Small intestine (tissue), 4 donors: ENCODE data around the gene IFT122. TPM values are rescaled to one million over a fixed set of nuclear protein-coding genes. Genes with fewer than 3 reads are reported as not detected.

Experiments used
- polyA plus RNA-seq, 4 donors: library from polyadenylated mRNA; stranded (reverse) in 3 of 4; unstranded in 1 of 4; fragments of 200-250 nt in 3 of 4; fragments of 120-200 nt in 1 of 4; gene quantifications; one replicate each; pipeline versions ENCODE4 v1.2.1 to v1.2.3, GENCODE V29; 2013
- donor health status: healthy with polysubstance abuse.
- donor health status: Bipolar disorder and iron deficiency.
- donor health status: healthy.

IFT122 gene
- polyA plus RNA-seq, 4 donors = 5.1 to 31.9 (median 9.1) TPM

Other genes with a start within 250 kb of the IFT122 start
- 100 to 1,000 TPM; 112 to 145 (median 135) TPM for gene COPG1, start 190.6 kb upstream of the IFT122 start, polyA plus RNA-seq
- 10 to 100 TPM; 28.9 to 35.3 (median 34.5) TPM for gene HMCES, start 161.4 kb upstream of the IFT122 start, polyA plus RNA-seq
- under 1 TPM; 0.04 to 0.89 (median 0.47) TPM for gene EFCAB12, start 11.6 kb upstream of the IFT122 start, polyA plus RNA-seq
- 10 to 100 TPM; 17.0 to 32.7 (median 22.5) TPM for gene MBD4, start 276 bp upstream of the IFT122 start, polyA plus RNA-seq
- under 1 TPM in 1 of 4 donors, not detected in 3; 0.01 TPM for gene RHO, start 88.4 kb downstream of the IFT122 start, polyA plus RNA-seq
- not detected for gene H1-8, start 103.0 kb downstream of the IFT122 start, polyA plus RNA-seq
- gene PLXND1, start 166.5 kb downstream of the IFT122 start, polyA plus RNA-seq = 10 to 100 TPM in 2 of 4 donors, 1 to 10 TPM in 2; 3.4 to 54.7 (median 19.4) TPM